H9 (cell line): ENCODE data around the gene RERE. TPM values are rescaled to one million over a fixed set of nuclear protein-coding genes. Genes with fewer than 3 reads are reported as not detected.

ENCODE experiments used
- DNase-seq: peaks from one replicate; pipeline ENCODE4 v3.0.0-alpha.2; 2017
- H2AFZ ChIP-seq: one replicate; pipeline ENCODE4 v1.6.1; 2013; ENCODE audit warnings: mild to moderate bottlenecking, low read length, control low read depth, moderate library complexity
- H2AK5ac ChIP-seq: 2 replicates; pipeline ENCODE4 v1.6.1; 2013; ENCODE audit warnings: low read length, control low read depth, mixed read lengths; ENCODE audit not compliant: insufficient read length
- H2BK120ac ChIP-seq: one replicate; pipeline ENCODE4 v1.6.1; 2013; ENCODE audit warnings: low read depth, mild to moderate bottlenecking, low read length, control low read depth, inconsistent platforms; ENCODE audit not compliant: poor library complexity, severe bottlenecking
- H2BK12ac ChIP-seq: 2 replicates; pipeline ENCODE4 v1.6.1; 2013; ENCODE audit warnings: low read length, control low read depth, mixed read lengths, low read depth; ENCODE audit not compliant: insufficient read length
- H2BK15ac ChIP-seq: 2 replicates; pipeline ENCODE4 v1.6.1; 2013; ENCODE audit warnings: low read depth, low read length, control low read depth
- H2BK20ac ChIP-seq: one replicate; pipeline ENCODE4 v1.6.1; 2013; ENCODE audit warnings: low read depth, mild to moderate bottlenecking, low read length, control low read depth, inconsistent platforms; ENCODE audit not compliant: poor library complexity, severe bottlenecking
- H2BK5ac ChIP-seq: 2 replicates; pipeline ENCODE4 v1.6.1; 2013; ENCODE audit warnings: low read length, control low read depth, mixed read lengths; ENCODE audit not compliant: insufficient read length
- H3K14ac ChIP-seq: 2 replicates; pipeline ENCODE4 v1.6.1; 2013; ENCODE audit warnings: low read length, control low read depth; ENCODE audit not compliant: insufficient read depth
- H3K18ac ChIP-seq: 2 replicates; pipeline ENCODE4 v1.6.1; 2013; ENCODE audit warnings: low read depth, mild to moderate bottlenecking, mixed read lengths, low read length, control low read depth; ENCODE audit not compliant: insufficient read length
- H3K23ac ChIP-seq: 2 replicates; pipeline ENCODE4 v1.6.1; 2013; ENCODE audit warnings: low read length, control low read depth, mixed read lengths, low read depth; ENCODE audit not compliant: insufficient read length
- H3K23me2 ChIP-seq: 2 replicates; pipeline ENCODE4 v1.6.1; 2013; ENCODE audit warnings: low read depth, mild to moderate bottlenecking, mixed read lengths, low read length, control low read depth; ENCODE audit not compliant: insufficient read length, poor library complexity, severe bottlenecking
- H3K27ac ChIP-seq: 2 replicates; pipeline ENCODE4 v1.5.1; 2013; ENCODE audit warnings: low read length, control low read depth, mixed read lengths, low read depth; ENCODE audit not compliant: insufficient read length
- H3K27me3 ChIP-seq: 2 replicates; pipeline ENCODE4 v1.6.1; 2013; ENCODE audit warnings: low read length, control low read depth, inconsistent platforms; ENCODE audit not compliant: insufficient read depth
- H3K4ac ChIP-seq: 2 replicates; pipeline ENCODE4 v1.6.1; 2013; ENCODE audit warnings: low read depth, mild to moderate bottlenecking, control low read depth, inconsistent platforms, low read length, moderate library complexity
- H3K4me1 ChIP-seq: 2 replicates; pipeline ENCODE4 v1.6.1; 2013; ENCODE audit warnings: low read length, control low read depth, inconsistent platforms; ENCODE audit not compliant: insufficient read depth
- H3K4me2 ChIP-seq: 2 replicates; pipeline ENCODE4 v1.6.1; 2013; ENCODE audit warnings: low read length, control low read depth, mixed read lengths; ENCODE audit not compliant: insufficient read length, insufficient read depth
- H3K56ac ChIP-seq: 2 replicates; pipeline ENCODE4 v1.6.1; 2013; ENCODE audit warnings: low read depth, mild to moderate bottlenecking, mixed read lengths, low read length, control low read depth; ENCODE audit not compliant: insufficient read length
- H3K79me1 ChIP-seq: 2 replicates; pipeline ENCODE4 v1.6.1; 2013; ENCODE audit warnings: low read depth, mild to moderate bottlenecking, moderate library complexity, low read length, control low read depth, inconsistent platforms; ENCODE audit not compliant: insufficient read depth, poor library complexity, severe bottlenecking
- H3K79me2 ChIP-seq: 2 replicates; pipeline ENCODE4 v1.6.1; 2013; ENCODE audit warnings: low read length, control low read depth, inconsistent platforms; ENCODE audit not compliant: insufficient read depth
- H3K9ac ChIP-seq: 2 replicates; pipeline ENCODE4 v1.6.1; 2013; ENCODE audit warnings: low read length, control low read depth, mixed read lengths; ENCODE audit not compliant: insufficient read length; ENCODE audit errors: extremely low read depth
- H3K9me3 ChIP-seq: one replicate; pipeline ENCODE4 v1.6.1; 2013; ENCODE audit warnings: low read depth, low read length, inconsistent platforms; ENCODE audit not compliant: control insufficient read depth
- H3T11ph ChIP-seq: one replicate; pipeline ENCODE4 v1.6.1; 2013; ENCODE audit warnings: mild to moderate bottlenecking, low read length, control low read depth, inconsistent platforms
- H4K20me1 ChIP-seq: one replicate; pipeline ENCODE4 v1.6.1; 2013; ENCODE audit not compliant: control insufficient read depth, insufficient read length, insufficient read depth
- H4K5ac ChIP-seq: 2 replicates; pipeline ENCODE4 v1.6.1; 2013; ENCODE audit warnings: low read depth, mild to moderate bottlenecking, mixed read lengths, low read length, control low read depth; ENCODE audit not compliant: insufficient read length
- H4K8ac ChIP-seq: replicated peaks from 2 replicates; pipeline ENCODE4 v1.6.1; 2013; ENCODE audit warnings: low read length, control low read depth, mixed read lengths, low read depth; ENCODE audit not compliant: insufficient read length
- H4K91ac ChIP-seq: 2 replicates; pipeline ENCODE4 v1.6.1; 2013; ENCODE audit warnings: low read depth, mild to moderate bottlenecking, moderate library complexity, mixed read lengths, low read length, control low read depth; ENCODE audit not compliant: insufficient read length
- H3K27ac Mint-ChIP-seq, 3 experiments: 2 replicates in 2 of 3; 3 replicates in 1 of 3; pipeline ENCODE4 v1.8.0; 2020 to 2021; ENCODE audit warnings: mixed read lengths in 3 of 3, mild to moderate bottlenecking in 1 of 3, moderate library complexity in 1 of 3
- H3K27me3 Mint-ChIP-seq: 2 replicates; pipeline ENCODE4 v1.8.0; 2021; ENCODE audit warnings: low read depth, mild to moderate bottlenecking, moderate library complexity, mixed read lengths
- H3K36me3 Mint-ChIP-seq, 3 experiments: 2 replicates in 2 of 3; 3 replicates in 1 of 3; pipeline ENCODE4 v1.8.0; 2020 to 2021; ENCODE audit warnings: low read depth in 3 of 3, mixed read lengths in 3 of 3; ENCODE audit not compliant: insufficient read depth in 1 of 3
- H3K4me1 Mint-ChIP-seq, 2 experiments: 2 replicates each; pipeline ENCODE4 v1.8.0; 2020; ENCODE audit warnings: mixed read lengths in 2 of 2
- H3K4me3 Mint-ChIP-seq, 2 experiments: 2 replicates in 1 of 2; 3 replicates in 1 of 2; pipeline ENCODE4 v1.8.0; 2020 to 2021; ENCODE audit warnings: mild to moderate bottlenecking in 2 of 2, mixed read lengths in 2 of 2, moderate library complexity in 1 of 2
- H3K9me3 Mint-ChIP-seq, 2 experiments: 2 replicates in 1 of 2; 3 replicates in 1 of 2; pipeline ENCODE4 v1.8.0; 2020; ENCODE audit warnings: mild to moderate bottlenecking in 2 of 2, mixed read lengths in 2 of 2, moderate library complexity in 1 of 2
- WGBS: extraction: QIAGEN DNeasy Blood & Tissue Kit; methylation state at CpG from one replicate; pipeline ENCODE4 v1.1.7; 2013; ENCODE audit warnings: missing lambda C conversion rate, low lambda C conversion rate, mixed read lengths; ENCODE audit not compliant: insufficient read length; ENCODE audit errors: extremely low coverage; 5-methylcytosine and 5-hydroxymethylcytosine counted together
- total RNA-seq: library from RNA; stranded (reverse); gene quantifications from 2 replicates; pipeline ENCODE4 v1.2.1, GENCODE V29; 2021
- TF ChIP-seq, protein P1 (sequence below): fragments of 200-600 bp; sonication (generic); conservative IDR thresholded peaks from 3 replicates; pipeline ENCODE4 v1.8.0; 2021; ENCODE audit warnings: antibody characterized with exemption, mild to moderate bottlenecking

RERE gene
- total RNA-seq, 1 experiment from 2014 or later: 103 TPM

DNA sequence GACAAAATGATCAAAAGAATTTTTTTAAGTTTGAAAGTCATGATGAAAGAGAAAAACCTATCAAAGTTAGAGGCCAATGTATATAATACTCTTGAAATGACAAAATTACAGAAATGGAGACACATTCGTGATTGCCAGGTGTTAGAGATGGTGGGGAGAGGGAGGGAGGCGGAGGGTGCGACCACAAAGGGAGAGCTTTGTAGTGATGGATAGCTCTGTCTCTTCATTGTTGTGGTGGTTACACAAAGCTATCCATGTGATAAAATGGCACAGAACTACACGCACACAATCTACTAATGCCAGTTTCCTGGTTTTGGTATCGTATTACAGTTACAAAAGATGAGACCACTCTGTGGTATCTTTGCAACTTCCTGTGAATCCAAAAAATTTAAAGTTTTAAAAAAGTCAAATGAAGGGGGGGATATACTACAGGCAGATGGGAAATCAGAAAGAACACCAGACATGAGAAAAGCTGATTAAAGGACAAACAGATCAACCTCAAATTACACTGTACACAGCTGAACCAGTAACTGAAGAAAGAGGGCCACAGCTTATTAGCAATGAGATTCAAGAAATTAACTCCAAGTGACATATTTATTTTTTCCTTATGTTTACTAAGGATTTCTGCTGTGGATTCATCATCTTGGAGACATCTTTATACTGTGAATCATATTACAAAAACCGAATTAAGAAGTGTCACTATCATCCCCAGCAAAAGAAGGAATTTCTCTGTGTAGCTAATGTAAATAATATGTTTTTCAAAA lies 300.5 kb downstream of the RERE start:
- Histone ChIP-seq H3K79me1 (no peaks in the 10 kb centered on the region), H3K4me1 (peaks cover 2% of the 10 kb centered on the region; the same call in 1 of the 2 replicates), H4K5ac (no peak overlapping the region), H3K14ac (no peak overlapping the region; the same call in 1 of the 2 replicates), H3K27me3 (no peaks in the 10 kb centered on the region), H2AK5ac (no peak overlapping the region), H3T11ph (no peak overlapping the region), H3K23ac (no peak overlapping the region), H4K20me1 (no peaks in the 10 kb centered on the region), H3K9ac (no peak overlapping the region), H3K79me2 (no peaks in the 10 kb centered on the region; the same call in 1 of the 2 replicates), H3K9me3 (no peaks in the 10 kb centered on the region), H2AFZ (no peak overlapping the region), H4K8ac (no peak overlapping the region), H4K91ac (no peak overlapping the region), H3K56ac (no peak overlapping the region), H2BK120ac (no peak overlapping the region), H2BK12ac (no peak overlapping the region), H2BK15ac (no peak overlapping the region), H3K27ac (no peak overlapping the region), H2BK20ac (no peak overlapping the region), H3K23me2 (no peaks in the 10 kb centered on the region), H2BK5ac (no peak overlapping the region), H3K4me2 (no peak overlapping the region), H3K18ac (no peak overlapping the region), H3K4ac (no peak overlapping the region)
- Mint-ChIP-seq H3K36me3 (peaks cover 0 to 18% (median 10%) of the 10 kb centered on the region in 3 experiments; a peak in 5 of 7 replicates), H3K9me3 (no peaks in the 10 kb centered on the region), H3K27ac (peak overlapping the region; percentile 6 to 58 (median 53); a peak in 6 of 7 replicates), H3K27me3 (no peaks in the 10 kb centered on the region), H3K4me1 (peaks cover 19 to 28% of the 10 kb centered on the region in 2 experiments), H3K4me3 (no peak overlapping the region)
- no CpG with 5 or more reads among the region's 6 CpGs for WGBS
- no peak for DNase-seq
- TF ChIP-seq, protein P1, sequence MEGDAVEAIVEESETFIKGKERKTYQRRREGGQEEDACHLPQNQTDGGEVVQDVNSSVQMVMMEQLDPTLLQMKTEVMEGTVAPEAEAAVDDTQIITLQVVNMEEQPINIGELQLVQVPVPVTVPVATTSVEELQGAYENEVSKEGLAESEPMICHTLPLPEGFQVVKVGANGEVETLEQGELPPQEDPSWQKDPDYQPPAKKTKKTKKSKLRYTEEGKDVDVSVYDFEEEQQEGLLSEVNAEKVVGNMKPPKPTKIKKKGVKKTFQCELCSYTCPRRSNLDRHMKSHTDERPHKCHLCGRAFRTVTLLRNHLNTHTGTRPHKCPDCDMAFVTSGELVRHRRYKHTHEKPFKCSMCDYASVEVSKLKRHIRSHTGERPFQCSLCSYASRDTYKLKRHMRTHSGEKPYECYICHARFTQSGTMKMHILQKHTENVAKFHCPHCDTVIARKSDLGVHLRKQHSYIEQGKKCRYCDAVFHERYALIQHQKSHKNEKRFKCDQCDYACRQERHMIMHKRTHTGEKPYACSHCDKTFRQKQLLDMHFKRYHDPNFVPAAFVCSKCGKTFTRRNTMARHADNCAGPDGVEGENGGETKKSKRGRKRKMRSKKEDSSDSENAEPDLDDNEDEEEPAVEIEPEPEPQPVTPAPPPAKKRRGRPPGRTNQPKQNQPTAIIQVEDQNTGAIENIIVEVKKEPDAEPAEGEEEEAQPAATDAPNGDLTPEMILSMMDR: no peak
